HepG2 (cell line): Measurements from ENCODE around the gene FNBP1L. TPM values are rescaled to one million over a fixed set of nuclear protein-coding genes. Genes with fewer than 3 reads are reported as not detected.

Source experiments
- CEBPB ChIP-seq: IDR thresholded peaks from 2 replicates; pipeline ENCODE4 v1.6.1; 2011; ENCODE audit warnings: low read depth, low read length, improper control_type of control experiment, borderline replicate concordance
- DNMT3B ChIP-seq: conservative IDR thresholded peaks from 2 replicates; pipeline ENCODE4 v1.6.1; 2016; ENCODE audit warnings: missing biosample characterization, control low read depth
- FOXK1 ChIP-seq: sonication (generic); formaldehyde crosslinking; IDR thresholded peaks from 2 replicates; pipeline ENCODE4 v1.4.0; 2020; ENCODE audit warnings: low read depth, missing genetic modification reagents, borderline replicate concordance
- HOXD1 ChIP-seq: sonication (generic); formaldehyde crosslinking; IDR thresholded peaks from 2 replicates; pipeline ENCODE4 v1.5.0; 2020; ENCODE audit warnings: missing genetic modification reagents
- JARID2 ChIP-seq: sonication (generic); formaldehyde crosslinking; IDR thresholded peaks from 2 replicates; pipeline ENCODE4 v1.8.1; 2023; ENCODE audit warnings: missing genetic modification reagents, inconsistent platforms; ENCODE audit not compliant: insufficient replicate concordance
- KDM6A ChIP-seq: IDR thresholded peaks from 2 replicates; pipeline ENCODE4 v1.6.1; 2016; ENCODE audit warnings: low read depth
- MIXL1 ChIP-seq: IDR thresholded peaks from 2 replicates; pipeline ENCODE4 v1.6.1; 2016
- MYPOP ChIP-seq: sonication (generic); formaldehyde crosslinking; IDR thresholded peaks from 2 replicates; pipeline ENCODE4 v1.8.1; 2023; ENCODE audit warnings: mild to moderate bottlenecking, moderate library complexity, missing genetic modification reagents
- NAIF1 ChIP-seq: sonication (generic); formaldehyde crosslinking; IDR thresholded peaks from 2 replicates; pipeline ENCODE4 v1.5.0; 2020; ENCODE audit warnings: mild to moderate bottlenecking, missing genetic modification reagents, borderline replicate concordance
- POLR2AphosphoS5 ChIP-seq: IDR thresholded peaks from 2 replicates; pipeline ENCODE4 v1.6.1; 2012; ENCODE audit warnings: low read depth, low read length
- SMARCE1 ChIP-seq: fragments of 450-650 bp; IDR thresholded peaks from 2 replicates; pipeline ENCODE4 v1.6.1; 2017; ENCODE audit warnings: borderline replicate concordance
- SMC3 ChIP-seq: IDR thresholded peaks from 2 replicates; pipeline ENCODE4 v1.6.1; 2011; ENCODE audit warnings: low read length, improper control_type of control experiment
- ZFP41 ChIP-seq: sonication (generic); formaldehyde crosslinking; IDR thresholded peaks from 2 replicates; pipeline ENCODE4 v1.4.0; 2020; ENCODE audit warnings: mild to moderate bottlenecking, missing genetic modification reagents, borderline replicate concordance
- ZMYM4 ChIP-seq: sonication (generic); formaldehyde crosslinking; IDR thresholded peaks from 2 replicates; pipeline ENCODE4 v1.8.1; 2023; ENCODE audit warnings: mild to moderate bottlenecking, missing genetic modification reagents
- ZNF256 ChIP-seq: sonication (generic); formaldehyde crosslinking; conservative IDR thresholded peaks from 2 replicates; pipeline ENCODE4 v1.4.0; 2020; ENCODE audit warnings: missing genetic modification reagents
- ZNF318 ChIP-seq: sonication (generic); formaldehyde crosslinking; IDR thresholded peaks from 2 replicates; pipeline ENCODE4 v1.4.0; 2020; ENCODE audit warnings: mild to moderate bottlenecking, missing genetic modification reagents
- ZNF749 ChIP-seq: sonication (generic); formaldehyde crosslinking; IDR thresholded peaks from 2 replicates; pipeline ENCODE4 v1.8.0; 2022; ENCODE audit warnings: mild to moderate bottlenecking, missing genetic modification reagents, moderate library complexity, borderline replicate concordance
- ZNF781 ChIP-seq: sonication (generic); formaldehyde crosslinking; IDR thresholded peaks from 2 replicates; pipeline ENCODE4 v1.5.1; 2020; ENCODE audit warnings: borderline replicate concordance, mild to moderate bottlenecking, missing genetic modification reagents; ENCODE audit errors: not compliant biosample characterization
- polyA plus RNA-seq, 8 experiments: library from polyadenylated mRNA; depleted of rRNA in 3 of 8; stranded (reverse) in 7 of 8; unstranded in 1 of 8; fragments of >200 nt; fragmentation: Illumina TruSeq in 4 of 8; extraction: Trizol in 4 of 8; gene quantifications; 2 replicates each; pipeline versions ENCODE4 v1.2.1 to v1.2.3, GENCODE V29; 2011 to 2016; ENCODE audit warnings: low read depth in 4 of 8, missing spikeins in 1 of 8, mixed read lengths in 1 of 8; ENCODE audit not compliant: insufficient read depth in 1 of 8
- total RNA-seq, 5 experiments: library from RNA; depleted of rRNA; stranded (reverse); fragments of >200 nt; fragmentation: Illumina TruSeq; extraction: Trizol; gene quantifications; 2 replicates each; pipeline ENCODE4 v1.2.3, GENCODE V29; 2016; ENCODE audit warnings: low read depth in 1 of 5
- TF ChIP-seq, protein P1 (sequence below): IDR thresholded peaks from 2 replicates; pipeline ENCODE4 v1.6.1; 2016; ENCODE audit warnings: missing biosample characterization, missing genetic modification reagents, low read depth

The FNBP1L gene
- total and polyA plus RNA-seq, 2 of the 13 experiments (the other 11 are each of a cell fraction or from before 2014, with no cell fraction given), result 24.1 to 27.1 TPM

GRCh38 chr1:93591676-93592550 is 144.0 kb downstream of the FNBP1L start (continued):
- TF ChIP-seq ZFP41 (CRISPR knock-in tag), result no peak; the same call in 1 of the 2 replicates
- TF ChIP-seq SMC3, result peak; percentile 8; the same call in 1 of the 2 replicates
- TF ChIP-seq SMARCE1, result no peak
- TF ChIP-seq, protein P1, sequence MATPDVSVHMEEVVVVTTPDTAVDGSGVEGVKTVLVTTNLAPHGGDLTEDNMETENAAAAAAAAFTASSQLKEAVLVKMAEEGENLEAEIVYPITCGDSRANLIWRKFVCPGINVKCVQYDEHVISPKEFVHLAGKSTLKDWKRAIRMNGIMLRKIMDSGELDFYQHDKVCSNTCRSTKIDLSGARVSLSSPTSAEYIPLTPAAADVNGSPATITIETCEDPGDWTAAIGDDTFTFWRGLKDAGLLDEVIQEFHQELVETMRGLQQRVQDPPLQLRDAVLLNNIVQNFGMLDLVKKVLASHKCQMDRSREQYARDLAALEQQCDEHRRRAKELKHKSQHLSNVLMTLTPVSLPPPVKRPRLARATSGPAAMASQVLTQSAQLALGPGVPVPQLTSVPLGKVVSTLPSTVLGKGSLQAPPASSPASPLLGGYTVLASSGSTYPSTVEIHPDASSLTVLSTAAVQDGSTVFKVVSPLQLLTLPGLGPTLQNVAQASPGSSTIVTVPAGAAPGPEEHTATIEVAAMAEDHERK (CRISPR knock-in tag), result no peak
- peak; percentile 67; the same call in 1 of the 2 replicates for TF ChIP-seq ZNF318 (CRISPR knock-in tag)
- TF ChIP-seq JARID2 (CRISPR knock-in tag), result no peak
- no peak; the same call in 1 of the 2 replicates for TF ChIP-seq HOXD1 (CRISPR knock-in tag)
- TF ChIP-seq ZNF781 (CRISPR knock-in tag), result peak; percentile 85
- TF ChIP-seq MYPOP, result 0 out of 2 replicates have a peak, but pooled peaks have one; percentile 32
- no peak for TF ChIP-seq ZNF256
- no peak for TF ChIP-seq CEBPB
- TF ChIP-seq FOXK1, result peak; percentile 65
- TF ChIP-seq MIXL1 (CRISPR knock-in tag), result peak; percentile 97
- TF ChIP-seq DNMT3B (CRISPR knock-in tag), result no peak; the same call in 1 of the 2 replicates
- no peak for TF ChIP-seq KDM6A (CRISPR knock-in tag)
- peak; percentile 66 for TF ChIP-seq POLR2AphosphoS5
- TF ChIP-seq ZMYM4 (CRISPR knock-in tag), result peak; percentile 75
- no peak for TF ChIP-seq ZNF749 (CRISPR knock-in tag)
- no peak for TF ChIP-seq NAIF1 (CRISPR knock-in tag)
